ENCODE measurements around the gene LRRC1.
"Not testable (repeated sequence)": the region's sequence is repeated elsewhere in the genome, so short reads cannot be mapped to it uniquely, and the experiment has no call there.

The LRRC1 gene

DNA sequence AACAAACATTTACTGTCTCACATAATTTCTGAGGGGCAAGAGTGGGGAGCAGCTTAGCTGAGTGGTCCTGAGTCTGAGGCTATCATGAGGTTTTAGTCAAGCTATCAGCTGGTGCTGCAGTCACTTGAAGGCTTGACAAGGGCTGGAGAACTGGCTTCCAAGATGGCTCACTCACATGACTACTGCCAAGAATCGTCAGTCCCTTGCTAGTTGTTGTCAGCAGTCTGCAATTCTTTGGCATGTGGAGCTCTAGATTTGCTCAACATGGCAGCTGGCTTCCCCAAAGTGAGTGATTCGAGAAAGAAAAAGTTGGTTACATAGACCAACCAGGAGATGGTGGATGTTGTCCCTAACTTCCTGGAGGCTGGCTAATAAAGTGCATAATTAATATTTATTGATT is 2.8 kb upstream of the LRRC1 start:
- DNase-seq (ENCODE audit: low read depth in 2 of 3, low spot score in 1 of 3) = no peak

DNA sequence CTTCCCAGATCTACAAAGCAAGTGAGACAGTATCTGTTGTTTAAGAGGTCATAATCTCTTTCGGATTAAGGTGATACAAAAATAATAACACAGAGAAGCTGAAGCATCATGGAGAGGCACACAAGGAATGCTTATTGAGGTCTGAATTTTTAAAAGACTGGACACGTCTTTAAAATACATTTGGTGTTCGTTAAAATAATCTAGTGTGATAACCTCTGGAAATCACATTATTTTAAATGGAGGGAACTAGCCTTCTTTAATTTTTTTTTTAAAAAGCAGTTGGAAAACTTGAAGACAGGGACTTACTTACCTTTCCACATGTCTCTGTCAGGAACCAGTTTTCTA is 1.9 kb upstream of the LRRC1 start:
- no peak for DNase-seq (ENCODE audit: low read depth in 2 of 3, low spot score in 1 of 3)

DNA sequence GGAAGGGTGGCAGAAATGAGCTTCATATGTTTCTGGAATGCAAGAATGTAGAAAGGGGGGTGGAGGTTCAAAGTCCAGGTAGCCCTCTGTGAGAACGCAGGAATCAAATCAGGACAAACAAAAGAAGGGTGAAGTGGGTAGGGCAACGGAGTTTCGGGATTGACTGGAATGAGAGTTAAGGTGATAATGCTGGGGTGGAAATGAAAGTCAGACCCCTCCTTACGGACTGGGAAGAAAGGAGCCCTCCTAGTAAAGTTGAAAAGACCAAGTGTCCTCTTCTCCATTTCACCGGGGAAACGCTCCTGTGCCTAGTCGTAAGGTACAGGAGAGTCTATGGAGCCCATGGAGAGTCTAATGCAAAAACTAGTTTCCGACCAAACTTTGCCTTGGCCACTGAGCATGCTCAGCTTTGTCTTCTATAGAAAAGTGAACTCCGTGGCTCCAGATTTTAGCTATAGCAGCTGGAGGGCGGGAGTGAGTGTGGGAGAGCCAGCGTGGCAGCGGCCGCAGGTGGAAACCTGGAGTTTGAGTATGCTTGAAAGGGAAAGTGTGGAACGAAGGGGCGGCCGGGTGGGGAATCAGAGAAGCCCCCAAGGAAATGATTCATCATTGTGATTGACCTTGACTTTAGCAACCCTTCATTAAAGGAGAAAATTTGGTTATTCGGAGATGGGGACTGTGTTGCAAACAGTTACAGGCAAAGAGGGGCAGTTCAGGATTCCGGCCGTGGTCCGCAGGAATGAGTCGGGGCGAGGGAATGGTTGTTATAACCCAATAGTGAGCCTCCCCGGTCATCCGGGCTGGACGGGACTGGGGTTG is 1.3 kb upstream of the LRRC1 start:
- peak in 1 of 3 donors; percentile 17 for DNase-seq (ENCODE audit: low read depth in 2 of 3, low spot score in 1 of 3)

DNA sequence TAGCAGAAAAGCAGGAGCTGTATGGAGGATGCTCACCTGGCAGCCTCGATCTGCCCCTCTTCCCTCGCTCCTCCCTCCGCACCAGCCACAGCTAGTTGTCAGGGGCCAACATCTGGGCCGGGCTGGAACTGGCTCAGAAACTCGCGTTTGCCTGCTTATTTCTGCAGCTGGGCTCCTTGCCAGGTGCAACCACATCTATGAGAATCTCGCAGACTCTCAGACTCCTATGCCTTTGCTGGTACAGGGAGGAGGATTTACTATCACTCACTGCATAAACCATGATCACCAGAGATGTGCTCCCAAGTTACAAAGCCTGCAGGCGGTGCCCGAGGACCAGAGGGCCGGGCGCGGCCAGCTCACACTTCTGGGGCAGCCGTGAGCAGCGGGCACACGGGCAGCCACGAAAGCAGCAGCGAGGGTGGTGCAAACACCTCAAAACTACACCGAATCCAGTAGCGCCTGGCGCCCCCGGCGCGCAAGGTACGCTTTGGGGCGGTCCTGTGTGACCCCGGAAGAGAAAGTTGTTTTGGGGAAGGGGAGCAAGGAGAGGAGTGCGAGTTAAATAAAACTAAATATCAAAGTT is 577 bp upstream of the LRRC1 start:
- peak in 2 of 3 donors; percentile 13 to 33 for DNase-seq (ENCODE audit: low read depth in 2 of 3, low spot score in 1 of 3)

DNA sequence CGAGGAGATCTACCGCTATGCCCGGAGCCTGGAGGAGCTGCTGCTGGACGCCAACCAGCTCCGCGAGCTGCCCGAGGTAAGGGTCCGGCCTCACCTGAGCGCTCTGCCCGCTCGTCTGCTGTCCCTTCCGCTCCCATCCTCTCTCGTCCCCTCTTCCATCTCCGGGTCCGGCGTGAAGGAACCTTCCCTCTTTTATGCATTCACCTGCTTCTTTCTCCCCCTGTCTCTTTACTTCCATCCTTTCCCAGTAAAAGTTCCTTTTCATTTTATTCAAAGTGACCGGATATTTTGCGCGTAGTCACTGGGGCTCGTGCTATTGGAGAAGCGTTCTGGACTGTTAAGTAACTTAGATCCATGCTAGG is 516 bp downstream of the LRRC1 start:
- no peak for DNase-seq (ENCODE audit: low read depth in 2 of 3, low spot score in 1 of 3)

DNA sequence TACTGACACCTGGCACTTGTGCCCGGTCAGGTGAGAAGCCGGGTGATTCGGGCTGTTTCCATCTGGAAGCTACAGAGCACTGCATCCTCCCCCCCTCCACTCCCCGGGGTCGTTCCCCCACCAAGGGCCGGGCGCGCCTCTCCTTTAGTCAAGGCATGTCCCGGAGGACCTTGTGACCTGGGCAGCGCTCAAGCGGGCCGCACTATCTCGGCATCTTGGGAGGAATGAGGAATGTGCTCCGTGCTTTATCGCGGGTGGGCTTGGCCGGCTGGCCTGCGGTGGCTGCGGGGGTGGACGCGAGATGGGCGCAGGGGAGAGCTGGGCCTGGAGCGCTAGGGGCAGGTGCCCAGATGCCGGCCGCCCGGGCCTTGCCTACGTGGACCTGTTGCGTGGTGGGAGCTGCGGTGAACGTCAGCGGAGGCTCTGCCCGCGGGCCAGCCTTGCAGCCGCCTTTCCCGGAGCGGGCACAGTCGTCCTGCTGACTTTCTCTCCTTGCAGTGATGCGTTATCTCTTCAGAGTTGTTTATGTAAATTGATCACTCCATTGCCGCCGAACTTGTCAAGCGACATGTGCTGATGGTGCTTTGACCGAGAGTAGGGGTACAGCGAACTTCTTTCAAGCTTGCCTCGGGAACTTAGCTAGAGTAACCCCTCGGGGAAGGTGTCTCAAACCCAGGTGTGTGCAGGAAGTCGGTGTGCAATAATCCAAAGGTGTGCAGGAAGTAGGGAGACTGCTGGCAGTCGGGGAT is 1.1 kb downstream of the LRRC1 start:
- no peak for DNase-seq (ENCODE audit: low read depth in 2 of 3, low spot score in 1 of 3)

DNA sequence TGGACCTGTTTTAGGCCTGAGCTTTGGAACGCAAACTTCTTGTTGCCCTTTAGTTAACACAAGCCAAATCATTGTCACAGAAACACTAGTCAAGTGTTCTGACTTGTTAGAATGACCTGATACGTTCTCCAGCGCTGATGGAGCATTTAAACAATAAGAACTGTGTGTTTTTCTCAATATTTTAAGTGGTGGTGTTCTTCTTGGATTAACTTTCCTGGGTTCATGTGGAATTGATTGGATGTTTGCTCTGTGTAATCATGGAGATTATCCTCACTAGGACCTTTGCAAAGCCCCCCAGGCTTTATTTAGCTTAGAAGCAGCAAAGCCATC is 1.6 kb downstream of the LRRC1 start:
- DNase-seq (ENCODE audit: low read depth in 2 of 3, low spot score in 1 of 3) = no peak

DNA sequence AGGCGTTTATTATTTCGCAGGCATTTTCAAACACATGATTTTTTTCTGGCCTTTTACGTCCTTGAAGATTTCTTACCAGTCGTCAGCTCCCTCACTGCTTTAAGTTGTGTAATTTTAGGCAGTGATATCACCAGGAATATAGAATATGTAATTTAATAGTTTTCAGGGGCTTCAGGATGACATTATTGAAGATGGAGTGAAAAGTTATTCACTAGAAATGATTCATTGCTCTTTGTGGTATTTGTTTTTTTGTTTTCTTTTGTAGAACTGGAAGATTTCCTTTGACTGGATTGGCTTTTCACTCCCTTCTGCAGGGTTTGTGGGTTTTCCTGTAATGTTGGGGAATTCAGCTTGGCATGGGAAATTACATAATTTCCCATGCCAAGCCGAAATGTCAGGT is 2.0 kb downstream of the LRRC1 start:
- no peak for DNase-seq (ENCODE audit: low read depth in 2 of 3, low spot score in 1 of 3)

DNA sequence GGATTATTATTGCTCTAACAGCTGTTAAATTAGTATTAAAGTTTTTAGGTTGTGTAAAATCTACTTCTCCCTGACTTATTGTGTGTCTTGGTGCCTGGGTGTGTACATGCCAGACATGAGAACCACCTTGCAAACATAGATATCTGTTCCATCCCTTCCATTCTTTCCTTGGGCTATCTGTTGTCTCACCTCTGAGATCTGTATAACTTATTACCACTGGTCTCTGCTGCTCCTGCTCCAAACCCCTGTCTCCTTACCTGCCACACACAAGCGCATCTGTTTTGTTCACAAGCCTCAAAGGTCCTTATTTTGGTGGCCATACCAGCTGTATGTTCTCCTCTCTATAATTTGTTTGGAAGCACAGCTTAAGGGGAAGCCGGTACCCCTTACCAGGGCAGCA is 2.5 kb downstream of the LRRC1 start:
- DNase-seq (ENCODE audit: low read depth in 2 of 3, low spot score in 1 of 3) = no peak

DNA sequence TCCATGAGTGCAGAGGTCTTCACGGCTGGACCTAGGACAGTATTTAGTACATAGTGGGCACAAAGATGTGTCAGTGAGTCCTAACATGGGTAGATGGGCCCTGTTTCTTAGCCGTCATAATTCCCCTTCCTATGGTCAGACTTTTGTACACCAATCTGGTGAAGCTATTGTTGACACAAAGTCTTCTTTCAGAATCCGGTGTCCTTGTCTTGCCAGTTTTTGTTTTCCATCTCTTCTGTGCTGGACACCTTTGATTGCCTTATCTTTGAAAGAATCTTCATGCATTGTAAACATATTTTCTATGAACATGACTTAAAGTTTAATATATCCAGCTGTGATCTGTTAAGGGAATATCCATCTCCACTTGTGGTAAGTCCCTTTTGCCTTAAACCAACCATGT is 4.5 kb downstream of the LRRC1 start:
- no peak for DNase-seq (ENCODE audit: low read depth in 2 of 3, low spot score in 1 of 3)

DNA sequence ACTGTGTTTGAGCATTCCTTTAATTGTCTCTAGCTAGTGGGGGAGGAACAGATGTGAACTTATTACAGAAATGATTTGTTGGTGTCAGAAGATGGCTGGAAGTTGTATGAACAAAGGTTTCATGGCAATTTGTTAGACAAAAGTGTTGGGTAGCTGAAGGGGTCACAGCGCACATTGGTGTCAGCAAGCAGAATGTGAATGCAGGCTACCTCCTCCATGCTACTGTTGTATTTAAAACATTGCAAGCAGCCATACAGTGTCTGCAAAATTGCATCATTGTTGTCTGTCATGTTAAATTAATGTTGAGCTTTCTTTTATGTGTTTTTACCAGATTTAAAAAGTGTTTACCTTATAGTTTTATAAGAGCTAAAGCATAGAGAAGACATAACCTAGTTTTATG is 6.2 kb downstream of the LRRC1 start:
- DNase-seq (ENCODE audit: low read depth in 2 of 3, low spot score in 1 of 3) = no peak

DNA sequence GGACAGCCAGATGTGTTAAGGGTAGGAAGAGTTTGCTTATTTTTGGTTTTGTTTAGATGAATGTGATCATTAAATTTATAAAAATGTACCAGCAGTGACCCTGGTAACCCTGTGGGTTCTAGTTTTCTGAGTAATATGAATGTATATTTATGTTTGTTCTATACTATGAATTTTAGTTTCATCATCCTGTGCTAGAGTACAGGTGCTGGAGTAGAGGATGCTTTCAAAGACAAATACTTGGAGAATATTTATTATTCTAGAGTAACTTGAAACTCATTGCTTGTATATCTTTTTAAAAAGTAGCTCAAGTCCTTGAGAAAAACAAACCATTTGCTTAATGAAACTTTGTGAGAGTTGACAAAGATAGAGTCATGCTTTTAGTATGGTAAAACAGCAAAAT is 7.8 kb downstream of the LRRC1 start:
- DNase-seq (ENCODE audit: low read depth in 2 of 3, low spot score in 1 of 3) = no peak

DNA sequence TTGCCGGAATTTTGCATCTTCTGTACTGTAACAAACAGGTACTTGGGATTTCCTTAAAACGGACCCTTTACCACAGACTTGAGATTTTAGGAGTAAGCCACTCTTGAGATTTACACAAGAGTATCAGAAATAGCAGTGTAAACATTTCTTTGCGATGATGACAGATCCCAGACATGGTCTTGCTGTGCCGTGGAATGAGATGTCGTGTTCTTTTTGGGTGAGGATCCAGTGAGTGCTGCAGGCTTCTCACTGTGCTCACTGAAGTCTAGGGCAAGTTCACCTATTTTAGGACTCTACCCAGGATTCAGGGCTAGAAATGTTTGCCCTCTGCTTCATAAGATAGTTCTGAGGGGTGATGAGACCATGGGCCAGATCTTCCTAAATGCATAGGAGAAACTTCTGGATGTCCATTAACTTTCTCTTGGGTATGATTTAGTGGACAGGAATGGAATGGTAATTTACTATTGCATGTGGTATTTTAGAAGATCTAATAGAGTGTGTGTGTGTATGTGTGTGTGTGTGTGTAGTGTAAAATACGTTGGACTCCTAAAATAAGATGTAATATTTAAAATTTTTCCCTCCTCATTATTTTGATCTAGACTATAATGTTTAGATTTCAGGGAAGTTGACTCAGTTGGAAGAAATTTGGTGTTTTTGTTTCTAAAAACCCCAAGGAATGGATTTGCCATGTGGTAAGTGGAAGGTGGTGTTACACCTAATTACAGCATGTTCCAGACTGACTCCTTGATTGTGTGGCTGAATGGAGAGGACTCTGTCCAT is 8.5 kb downstream of the LRRC1 start:
- DNase-seq (ENCODE audit: low read depth in 2 of 3, low spot score in 1 of 3) = no peak

DNA sequence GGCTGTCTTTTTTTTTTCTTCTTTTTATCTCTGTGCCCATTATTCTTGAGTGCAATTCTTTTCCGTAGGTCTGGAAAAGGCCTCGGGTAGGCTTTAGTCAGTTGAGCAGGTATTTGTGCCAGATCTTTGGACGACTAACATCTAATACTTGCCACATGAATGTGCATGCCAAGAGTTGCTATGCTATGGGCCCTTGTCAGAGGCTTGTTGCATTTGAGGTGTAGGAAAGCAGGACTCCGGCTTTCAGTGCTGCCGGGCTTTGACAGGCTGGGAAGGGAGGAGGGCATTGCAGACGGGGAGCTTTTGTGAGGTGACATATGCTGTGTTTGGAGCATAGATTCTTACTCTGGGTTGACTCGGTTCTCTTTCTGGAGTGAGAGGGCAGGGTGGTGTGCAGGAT is 10.2 kb downstream of the LRRC1 start:
- no peak for DNase-seq (ENCODE audit: low read depth in 2 of 3, low spot score in 1 of 3)

DNA sequence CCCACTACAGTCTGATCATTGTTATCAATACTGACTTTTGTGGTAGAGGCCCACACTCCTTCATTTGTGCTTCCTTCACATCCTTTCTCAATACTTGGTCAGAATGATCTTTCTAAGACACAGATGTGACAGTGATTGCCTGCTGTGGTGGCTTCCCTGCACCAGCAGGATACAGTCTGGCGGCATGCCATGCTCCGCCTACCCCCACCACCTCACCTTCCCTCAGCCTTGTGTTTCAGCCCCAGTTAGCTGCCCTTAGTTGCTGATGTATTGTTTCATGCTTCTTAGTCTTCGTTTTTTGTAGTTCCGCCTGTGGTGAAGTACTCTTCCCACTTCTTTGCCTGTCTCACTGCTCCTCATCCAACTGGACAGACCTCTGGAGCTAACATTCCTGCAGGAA is 10.9 kb downstream of the LRRC1 start:
- DNase-seq (ENCODE audit: low read depth in 2 of 3, low spot score in 1 of 3) = no peak

DNA sequence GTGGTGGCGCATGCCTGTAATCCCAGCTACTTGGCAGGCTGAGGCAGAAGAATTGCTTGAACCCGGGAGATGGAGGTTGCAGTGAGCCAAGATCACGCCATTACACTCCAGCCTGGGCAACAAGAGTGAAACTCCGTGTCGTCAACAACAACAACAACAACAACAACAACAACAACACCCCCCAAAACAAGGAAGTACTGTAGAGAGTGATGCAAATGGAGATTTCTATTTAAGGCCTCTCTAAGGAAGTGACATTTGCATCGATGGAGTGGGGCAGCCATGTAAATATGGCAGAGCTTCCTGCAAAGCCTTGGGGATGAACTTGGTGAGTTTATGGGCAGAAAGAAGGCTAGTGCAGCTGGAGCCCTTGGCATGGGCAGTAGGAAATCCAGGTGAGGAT is 12.8 kb downstream of the LRRC1 start:
- DNase-seq (ENCODE audit: low read depth in 2 of 3, low spot score in 1 of 3) = not testable (repeated sequence)

DNA sequence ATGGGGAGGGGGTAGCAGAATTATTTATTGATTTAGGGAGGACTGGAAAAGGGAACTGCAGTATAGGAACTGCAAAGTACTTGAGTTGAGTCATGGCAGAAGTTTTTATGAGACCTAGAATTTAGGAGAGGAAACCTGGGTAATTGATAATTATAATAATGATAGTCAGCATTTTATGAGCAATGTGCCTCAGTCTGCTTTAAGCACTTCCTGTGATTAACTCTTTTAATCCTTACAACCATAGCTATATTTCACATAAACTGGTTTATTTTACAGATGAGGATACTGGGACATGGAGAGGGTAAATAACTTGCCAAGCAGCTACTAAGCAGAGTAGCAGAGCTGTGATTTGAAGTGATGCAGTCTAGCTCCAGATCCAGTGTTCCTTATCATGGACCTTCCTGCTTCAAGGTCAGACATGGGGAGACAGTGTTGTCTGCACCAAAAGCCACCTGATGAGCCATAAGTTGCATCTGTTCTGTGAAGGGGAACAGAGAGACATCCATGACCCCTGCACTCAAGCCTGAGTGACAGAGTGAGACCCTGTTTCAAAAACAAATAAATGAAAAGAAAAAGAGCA is 13.6 kb downstream of the LRRC1 start:
- no peak for DNase-seq (ENCODE audit: low read depth in 2 of 3, low spot score in 1 of 3)

DNA sequence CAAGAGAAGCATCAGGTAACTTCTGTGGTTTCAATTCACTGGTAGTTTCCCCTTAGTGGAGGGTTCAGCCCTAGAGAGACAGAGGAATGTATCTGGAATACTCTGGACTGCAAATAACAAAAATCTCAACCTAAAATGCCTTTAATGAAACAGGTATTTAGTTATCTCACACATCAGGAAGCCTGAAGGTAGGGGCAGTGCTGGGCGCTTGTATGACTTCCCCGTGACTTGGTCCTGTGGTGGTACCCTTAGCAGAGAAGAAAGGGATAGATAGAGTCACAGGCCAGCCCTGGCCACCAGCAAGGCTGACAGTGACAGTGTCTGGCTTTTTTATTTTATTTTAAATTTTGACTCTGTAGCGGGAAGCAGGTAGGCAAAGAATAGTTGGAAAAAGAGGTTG is 14.9 kb downstream of the LRRC1 start:
- no peak for DNase-seq (ENCODE audit: low read depth in 2 of 3, low spot score in 1 of 3)

DNA sequence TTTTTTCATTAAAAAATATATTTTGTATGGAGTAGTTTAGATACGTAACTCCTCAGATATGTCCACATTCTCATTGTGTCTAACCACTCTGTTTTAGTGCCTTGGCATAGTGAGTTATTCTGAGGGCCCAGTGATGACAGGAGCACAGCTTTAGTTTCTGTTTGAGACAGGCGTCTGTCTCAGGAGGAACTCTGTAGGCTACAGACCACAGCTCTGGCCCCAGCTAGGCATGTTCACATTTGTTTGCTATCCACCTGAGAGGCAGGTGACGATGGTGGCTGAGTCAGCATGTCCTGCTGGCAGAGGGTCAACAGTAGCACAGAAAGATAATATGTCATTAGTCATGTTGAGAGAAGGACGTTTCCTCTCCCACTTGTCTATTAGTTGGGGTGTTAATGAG is 16.3 kb downstream of the LRRC1 start:
- no peak for DNase-seq (ENCODE audit: low read depth in 2 of 3, low spot score in 1 of 3)

DNA sequence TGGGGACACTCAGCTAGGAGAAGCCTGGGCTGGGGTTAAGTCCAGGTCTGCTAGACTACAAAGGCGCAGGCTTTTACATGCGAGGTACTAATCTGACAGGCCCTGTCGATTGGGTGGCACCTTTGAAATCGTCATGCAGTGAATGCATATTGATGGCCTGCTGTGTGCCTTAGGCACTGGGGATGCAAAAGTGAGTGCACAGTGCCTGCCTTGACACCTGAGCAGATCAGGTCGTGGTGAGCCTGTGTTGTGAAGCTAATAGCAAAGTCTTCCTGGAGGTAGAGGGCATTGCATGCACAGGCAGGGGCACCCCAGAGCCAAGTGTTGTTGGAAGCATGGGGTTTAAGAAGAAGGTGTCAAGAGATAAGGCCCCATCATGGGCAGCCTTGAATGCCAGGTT is 16.9 kb downstream of the LRRC1 start:
- no peak for DNase-seq (ENCODE audit: low read depth in 2 of 3, low spot score in 1 of 3)

DNA sequence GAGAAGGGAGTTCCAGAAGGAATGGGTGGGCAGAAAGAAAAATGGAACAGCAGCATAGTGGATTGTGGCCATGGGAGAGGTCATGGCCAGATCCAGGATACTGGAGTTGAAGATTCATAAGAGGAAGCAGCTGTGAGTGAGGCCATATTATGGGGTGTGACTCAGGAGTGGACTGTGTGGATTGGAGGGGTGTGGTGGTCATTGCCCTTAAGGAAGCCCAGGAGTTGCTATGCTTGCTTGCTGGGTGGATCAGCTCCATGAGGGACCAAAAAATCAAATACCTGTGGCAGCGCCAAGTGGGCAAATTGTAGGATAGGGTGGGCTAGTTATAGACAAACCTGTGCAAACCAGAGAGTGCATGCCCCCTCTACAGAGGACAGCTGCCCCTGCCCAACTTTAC is 18.3 kb downstream of the LRRC1 start:
- DNase-seq (ENCODE audit: low read depth in 2 of 3, low spot score in 1 of 3) = no peak

DNA sequence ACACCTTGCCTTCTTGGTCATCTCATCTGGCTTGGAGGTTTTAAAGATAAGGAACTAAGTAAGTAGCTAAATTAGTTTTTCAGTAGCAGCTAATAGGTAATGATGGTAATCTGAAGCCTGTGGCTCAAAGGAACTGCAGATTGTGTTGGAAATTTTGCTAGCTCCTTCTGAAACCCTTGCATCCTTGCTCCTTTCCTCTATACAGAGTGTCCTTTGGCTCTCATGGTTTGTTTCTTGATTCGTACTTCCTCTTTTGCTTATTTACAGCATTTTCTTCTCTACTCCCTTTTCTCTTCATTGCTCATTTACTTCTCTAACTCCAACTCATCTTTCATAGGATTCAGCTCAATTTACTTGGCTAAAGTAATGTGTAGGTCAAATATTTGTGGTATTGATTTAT is 19.0 kb downstream of the LRRC1 start:
- DNase-seq (ENCODE audit: low read depth in 2 of 3, low spot score in 1 of 3) = no peak

Measured in stimulated activated CD4-positive, alpha-beta T cell treated with anti-CD3 and anti-CD28 coated beads, Interleukin-12 subunit alpha, Interleukin-12 subunit beta, amount 100 ng/mL, for 48 hours (primary cell).